Lung (tissue), 12 donors: ENCODE measurements around the gene DYDC1. TPM values are rescaled to one million over a fixed set of nuclear protein-coding genes. Genes with fewer than 3 reads are reported as not detected.
"Not testable (repeated sequence)": the region's sequence is repeated elsewhere in the genome, so short reads cannot be mapped to it uniquely, and the experiment has no call there.

Source experiments
- ATAC-seq: fragments of 200-7000 bp; cut with Tn5 transposase; one replicate; pipeline ENCODE4 v1.9.1; 2020; ENCODE audit warnings: moderate number of reproducible peaks; ENCODE audit not compliant: insufficient read depth, low FRiP score
- DNase-seq, 3 donors: peaks; one replicate each; pipeline ENCODE4 v3.0.0-alpha.2; 2013 to 2017
- H3K27ac ChIP-seq, 2 donors: one replicate each; pipeline ENCODE4 v1.5.1; 2013; ENCODE audit warnings: mild to moderate bottlenecking in 2 of 2, moderate library complexity in 2 of 2, control low read depth in 1 of 2, inconsistent platforms in 1 of 2, low read depth in 1 of 2, low read length in 1 of 2
- H3K27me3 ChIP-seq, 3 donors: one replicate each; pipeline ENCODE4 v1.5.1; 2013; ENCODE audit warnings: low read length in 2 of 3; ENCODE audit not compliant: control insufficient read depth in 3 of 3, insufficient read depth in 3 of 3
- H3K36me3 ChIP-seq, 4 donors: one replicate each; pipeline ENCODE4 v1.5.1; 2013; ENCODE audit warnings: low read length in 4 of 4, mild to moderate bottlenecking in 1 of 4, moderate library complexity in 1 of 4; ENCODE audit not compliant: control insufficient read depth in 4 of 4, insufficient read depth in 4 of 4
- H3K4me1 ChIP-seq, 5 donors: one replicate each; pipeline ENCODE4 v1.5.1; 2013; ENCODE audit warnings: low read length in 5 of 5, mild to moderate bottlenecking in 2 of 5, moderate library complexity in 1 of 5; ENCODE audit not compliant: control insufficient read depth in 5 of 5, insufficient read depth in 5 of 5
- H3K4me3 ChIP-seq: one replicate; pipeline ENCODE4 v1.5.1; 2013; ENCODE audit warnings: mild to moderate bottlenecking, control low read depth, moderate library complexity
- H3K9ac ChIP-seq, 2 donors: one replicate each; pipeline ENCODE4 v1.5.1; 2013; ENCODE audit warnings: low read length in 2 of 2, control low read depth in 1 of 2; ENCODE audit not compliant: insufficient read depth in 1 of 2
- H3K9me3 ChIP-seq, 4 donors: one replicate each; pipeline ENCODE4 v1.5.1; 2013; ENCODE audit warnings: low read length in 3 of 4, mild to moderate bottlenecking in 1 of 4, moderate library complexity in 1 of 4; ENCODE audit not compliant: control insufficient read depth in 4 of 4, insufficient read depth in 3 of 4
- CTCF ChIP-seq: IDR thresholded peaks from 2 replicates; pipeline ENCODE4 v1.5.1; 2012; ENCODE audit warnings: mild to moderate bottlenecking; ENCODE audit errors: control extremely low read depth, extremely low read depth
- WGBS, 2 donors: extraction: QIAGEN DNeasy Blood & Tissue Kit; methylation state at CpG; one replicate each; pipeline ENCODE4 v1.1.7; 2013; 5-methylcytosine and 5-hydroxymethylcytosine counted together
- polyA plus RNA-seq, 2 donors: library from polyadenylated mRNA; stranded (reverse); fragments of 200-250 nt; gene quantifications; one replicate each; pipeline ENCODE4 v1.2.1, GENCODE V29; 2013
- total RNA-seq, 2 donors: library from RNA; depleted of rRNA in 1 of 2; stranded (reverse); fragments of >200 nt in 1 of 2; gene quantifications; one replicate each; pipeline ENCODE4 v1.2.1, GENCODE V29; 2014 to 2021
- donor health status: control.
- donor health status: control.
- donor health status: Bipolar disorder and iron deficiency.
- donor health status: healthy.
- donor health status: DM: yes; HTN: yes; CAD: no.

The DYDC1 gene
- total and polyA plus RNA-seq, 4 donors, result 1.5 to 2.4 (median 2.0) TPM

DNA sequence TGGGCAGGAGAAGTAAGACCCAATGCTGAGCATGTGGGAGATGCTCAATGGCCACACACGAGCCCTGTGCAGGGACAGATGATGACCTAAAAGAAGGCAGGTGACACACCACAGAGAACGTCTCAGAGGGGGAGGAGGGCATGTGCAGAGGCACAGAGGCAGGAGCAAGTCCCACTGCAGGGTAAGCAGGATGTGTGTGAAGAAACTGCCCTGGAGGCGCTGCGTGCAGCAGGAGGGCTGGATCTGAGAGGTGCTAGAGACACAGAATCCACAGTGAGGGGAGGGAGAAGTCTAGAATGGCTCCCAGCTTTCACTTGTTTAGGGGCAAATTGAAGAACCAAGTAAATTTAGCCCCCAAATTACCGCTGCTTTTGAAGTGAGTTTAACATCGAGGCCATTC, 14.9 kb upstream of the DYDC1 start:
- Histone ChIP-seq H3K27ac (no peak overlapping the region), H3K9me3 (peaks cover 0 to 11% (median 6%) of the 10 kb centered on the region in 4 donors), H3K4me3 (no peak overlapping the region), H3K27me3 (no peaks in the 10 kb centered on the region), H3K4me1 (no peaks in the 10 kb centered on the region), H3K9ac (no peak overlapping the region), H3K36me3 (no peaks in the 10 kb centered on the region)
- ATAC-seq (no peak), DNase-seq (no peak)
- WGBS, 2 donors, result 76 to 79% methylated on average over 6 of the region's 6 CpGs
- TF ChIP-seq CTCF, result no peak

GRCh38 chr10:80365510-80365909, 9.0 kb upstream of the DYDC1 start:
- Histone ChIP-seq H3K9me3 (peaks cover 0 to 11% (median 6%) of the 10 kb centered on the region in 4 donors), H3K27me3 (no peaks in the 10 kb centered on the region), H3K27ac (no peak overlapping the region), H3K4me1 (no peaks in the 10 kb centered on the region), H3K36me3 (no peaks in the 10 kb centered on the region), H3K4me3 (no peak overlapping the region), H3K9ac (no peak overlapping the region)
- DNase-seq (no peak), ATAC-seq (no peak)
- TF ChIP-seq CTCF, result no peak
- 0 to 52% methylated on average over 1 of the region's 1 CpG for WGBS, 2 donors

GRCh38 chr10:80359644-80360043, 3.1 kb upstream of the DYDC1 start:
- no peaks in the 10 kb centered on the region for H3K36me3 ChIP-seq
- no peak for TF ChIP-seq CTCF
- peaks cover 0 to 8% (median 0%) of the 10 kb centered on the region in 4 donors for H3K9me3 ChIP-seq
- WGBS, 2 donors, result 93 to 97% methylated on average over 21 to 22 of the region's 22 CpGs
- no peak overlapping the region for H3K27ac ChIP-seq
- no peak overlapping the region for H3K4me3 ChIP-seq
- peaks cover 0 to 3% (median 0%) of the 10 kb centered on the region in 3 donors for H3K27me3 ChIP-seq
- DNase-seq (no peak), ATAC-seq (no peak)
- H3K9ac ChIP-seq, result no peak overlapping the region
- peaks cover 0 to 11% (median 3%) of the 10 kb centered on the region in 5 donors for H3K4me1 ChIP-seq

GRCh38 chr10:80358925-80359324, 2.4 kb upstream of the DYDC1 start:
- WGBS, 2 donors, result 47 to 77% methylated on average over 2 of the region's 2 CpGs
- not testable (repeated sequence) for H3K4me3 ChIP-seq, H3K27me3 ChIP-seq

More at GRCh38 chr10:80358925-80359324, 2.4 kb upstream of the DYDC1 start:
- ATAC-seq, H3K9me3 ChIP-seq, H3K36me3 ChIP-seq, DNase-seq, H3K27ac ChIP-seq, H3K9ac ChIP-seq: not testable (repeated sequence)
- H3K4me1 ChIP-seq, result peaks cover 0 to 11% (median 3%) of the 10 kb centered on the region in 5 donors
